GM19043 (cell line): ENCODE results near the gene TXNL1.
A peak's percentile ranks its signal among the peaks of the same experiment; 100 is the strongest.
"Not testable (repeated sequence)": the region's sequence is repeated elsewhere in the genome, so short reads cannot be mapped to it uniquely, and the experiment has no call there.

Experiments used
- ATAC-seq: cut with Tn5 transposase; IDR thresholded peaks from one replicate; pipeline ENCODE4 v1.9.1; 2021; ENCODE audit warnings: low read depth; ENCODE audit not compliant: unreplicated experiment

Gene TXNL1

DNA sequence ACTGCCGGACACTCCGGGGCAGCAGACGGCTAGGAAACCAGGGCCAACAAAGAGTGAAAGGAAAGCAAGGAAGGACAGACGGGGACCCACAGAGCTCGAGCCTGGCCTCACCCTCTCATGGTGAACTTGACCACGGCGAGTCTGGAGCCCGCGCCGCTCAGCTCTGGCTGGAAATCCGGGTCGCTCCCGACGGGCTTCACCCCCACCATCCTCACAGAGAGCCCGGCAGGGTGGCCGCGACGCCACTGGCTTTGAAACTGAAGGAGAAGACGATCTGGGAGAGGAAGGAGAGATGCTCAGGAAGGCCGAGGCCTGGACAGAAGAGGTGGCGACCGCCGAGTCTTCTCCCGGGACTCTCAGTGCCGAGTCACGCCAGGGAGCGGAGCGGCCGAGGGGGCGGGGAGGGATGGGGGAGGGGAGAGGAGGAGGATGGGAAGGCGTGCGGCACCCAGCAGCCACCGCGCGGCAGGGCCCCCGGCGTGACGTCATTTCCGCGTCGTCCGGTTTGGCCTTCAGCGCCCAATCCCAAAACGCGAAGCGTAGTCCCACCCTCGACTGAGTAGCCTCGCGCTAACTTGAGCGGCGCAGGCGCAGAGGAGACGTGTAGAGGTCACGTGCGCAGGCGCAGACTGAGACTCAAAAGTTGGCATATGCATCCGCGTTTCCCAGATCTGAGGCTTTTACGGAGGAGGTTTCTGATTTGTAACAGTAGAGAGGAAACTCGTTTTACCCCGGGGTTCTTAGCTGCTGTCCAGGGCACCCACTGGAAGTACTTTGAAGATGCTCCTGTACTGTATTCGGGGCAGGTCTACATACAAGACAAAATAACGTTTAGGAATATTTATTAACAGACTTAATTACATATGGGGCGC lies at the start of gene TXNL1:
Gene TXNL1 (minus strand): TSS at position 361 of the 872 bp plus-strand sequence. CDS start 152 bp downstream, at position 209.
- ATAC-seq, result peak; percentile 94

DNA sequence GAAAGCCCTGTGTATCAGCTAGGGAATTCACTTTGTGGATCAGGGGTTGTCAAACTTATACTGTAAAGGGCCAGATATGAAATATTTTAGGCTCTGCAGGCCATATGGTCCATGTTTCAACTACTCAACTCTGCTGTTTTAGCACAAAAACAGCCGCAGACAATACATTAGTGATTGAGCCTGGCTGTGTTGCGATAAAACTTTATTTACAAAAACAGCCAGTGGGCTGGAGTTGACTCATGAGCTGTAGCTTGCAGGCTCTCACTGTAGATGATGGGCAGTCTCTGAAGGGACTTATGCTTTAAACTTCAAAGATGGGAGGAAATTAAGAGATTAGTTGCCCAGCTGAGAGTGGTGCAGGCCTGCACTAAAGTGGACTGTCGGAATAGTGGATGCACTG lies 45.9 kb upstream of the TXNL1 start:
- ATAC-seq, result no peak

DNA sequence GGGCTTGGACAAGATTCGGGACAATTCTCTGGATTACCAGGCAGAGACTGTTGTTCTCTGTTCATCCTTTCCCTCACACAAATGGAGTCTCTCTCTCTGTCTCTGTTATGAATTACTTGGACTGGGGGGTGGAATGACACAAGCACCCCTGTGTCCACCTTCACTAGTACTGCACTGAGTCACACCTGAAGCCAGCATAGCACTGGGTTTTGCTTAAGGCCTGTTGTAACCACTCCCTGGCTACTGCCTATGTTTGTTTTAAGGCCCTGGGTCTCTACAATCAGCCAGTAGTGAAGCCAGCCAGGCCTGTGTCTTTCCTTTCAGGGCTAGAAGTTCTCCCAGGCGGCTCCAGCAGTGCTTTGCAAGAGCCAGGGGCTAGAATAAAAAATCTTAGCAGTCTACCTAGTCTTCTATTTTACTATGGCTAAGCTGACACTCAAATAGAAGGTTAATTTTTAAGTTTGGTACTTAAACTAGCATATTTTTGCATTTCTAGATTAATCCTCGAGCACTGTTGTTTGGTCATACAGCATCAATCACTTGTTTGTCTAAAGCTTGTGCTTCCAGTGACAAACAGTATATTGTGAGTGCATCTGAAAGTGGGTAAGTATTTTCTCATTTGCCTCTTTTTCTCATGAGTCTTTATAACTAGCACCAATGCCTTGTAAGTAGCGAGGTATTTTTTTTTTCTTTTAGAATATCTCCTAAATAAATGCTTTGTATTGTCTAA lies 40.6 kb upstream of the TXNL1 start:
- ATAC-seq, result no peak

DNA sequence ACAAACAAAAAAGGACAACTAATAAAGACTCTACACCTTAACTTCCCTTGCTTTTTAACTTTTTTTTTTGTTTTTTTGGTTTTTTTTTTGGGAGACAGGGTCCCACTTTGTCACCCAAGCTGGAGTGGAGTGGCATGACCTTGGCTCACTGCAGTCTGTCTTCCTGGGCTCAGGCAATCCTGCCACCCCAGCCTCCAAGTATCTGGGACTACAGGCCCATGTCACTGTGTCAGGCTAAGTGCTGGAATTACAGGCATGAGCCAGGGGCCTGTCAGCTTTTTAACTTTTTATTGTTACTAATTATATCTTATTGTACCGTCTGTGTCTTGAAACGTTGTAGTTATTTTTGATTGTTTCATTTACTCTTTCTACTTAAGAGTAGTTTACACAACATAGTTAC lies 38.2 kb upstream of the TXNL1 start:
- no peak for ATAC-seq

DNA sequence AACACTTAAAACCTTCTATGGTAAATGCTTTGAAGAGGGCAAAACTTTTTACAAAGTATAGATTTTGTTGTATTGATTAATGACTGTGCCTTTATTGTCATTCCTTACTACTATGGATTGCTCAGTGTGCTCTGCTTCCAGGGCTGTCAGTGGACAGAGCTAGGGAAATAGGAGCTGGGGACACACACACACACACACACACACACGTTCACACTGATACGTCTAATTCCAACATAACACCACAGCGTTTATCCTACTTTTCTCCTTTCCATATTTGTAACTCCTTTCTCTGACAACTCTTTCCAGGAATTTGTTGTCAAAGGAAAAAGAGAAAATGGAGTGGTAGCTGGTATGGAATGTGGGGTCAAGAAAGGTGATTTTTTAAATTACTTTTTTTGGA lies 34.6 kb upstream of the TXNL1 start:
- ATAC-seq, result no peak

DNA sequence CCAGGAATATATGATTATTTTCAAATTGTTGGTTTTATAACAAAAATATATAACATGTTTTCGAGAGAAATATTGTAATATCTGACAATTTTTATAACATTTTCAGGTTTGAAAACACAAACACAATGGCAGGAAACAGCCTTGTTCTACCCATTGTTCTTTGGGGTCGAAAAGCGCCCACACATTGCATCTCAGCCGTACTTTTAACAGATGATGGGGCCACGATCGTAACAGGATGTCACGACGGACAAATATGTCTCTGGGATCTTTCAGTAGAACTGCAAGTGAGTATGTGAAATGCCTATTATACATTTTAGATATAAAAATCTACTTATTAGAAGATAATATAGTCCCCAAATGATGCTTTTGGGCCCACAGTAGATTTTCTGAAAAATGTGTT lies 34.0 kb upstream of the TXNL1 start:
- ATAC-seq, result no peak

DNA sequence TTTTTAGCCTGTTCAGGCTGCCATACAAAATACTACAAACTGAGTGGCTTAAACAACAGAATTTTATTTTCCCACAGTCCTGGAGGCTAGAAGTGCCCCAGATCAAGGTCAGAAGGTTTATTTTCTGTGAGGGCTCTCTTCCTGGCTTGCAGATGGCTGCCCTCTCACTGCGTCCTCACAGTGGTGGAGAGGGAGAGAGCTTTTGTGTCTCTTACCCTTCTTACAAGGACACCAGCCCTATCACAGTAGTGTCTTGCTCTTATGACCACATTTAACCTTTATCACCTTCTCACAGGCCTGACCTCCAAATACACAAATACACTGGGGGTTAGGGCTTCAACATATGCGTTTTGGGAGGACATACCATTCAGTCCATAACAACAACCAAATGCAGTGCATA lies 24.5 kb upstream of the TXNL1 start:
- ATAC-seq, result no peak

DNA sequence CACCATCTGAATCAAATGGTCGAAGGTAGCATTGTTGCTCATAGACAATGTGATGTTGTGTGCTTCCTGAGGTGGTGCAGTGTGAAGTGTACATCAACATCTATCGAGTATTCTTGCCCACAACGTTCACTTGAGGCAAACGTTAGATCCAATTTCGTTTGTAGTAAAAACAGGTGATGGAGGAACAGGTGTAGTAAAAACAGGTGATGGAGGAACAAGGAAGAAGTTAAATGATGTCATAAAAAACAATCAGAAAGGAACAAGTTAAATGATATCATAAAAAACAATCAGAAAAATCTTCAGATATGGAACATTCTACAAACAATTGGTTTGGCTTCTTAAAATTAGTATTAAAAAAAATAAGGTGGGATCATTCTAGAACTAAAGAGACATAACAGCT lies 24.1 kb upstream of the TXNL1 start:
- ATAC-seq, result no peak

DNA sequence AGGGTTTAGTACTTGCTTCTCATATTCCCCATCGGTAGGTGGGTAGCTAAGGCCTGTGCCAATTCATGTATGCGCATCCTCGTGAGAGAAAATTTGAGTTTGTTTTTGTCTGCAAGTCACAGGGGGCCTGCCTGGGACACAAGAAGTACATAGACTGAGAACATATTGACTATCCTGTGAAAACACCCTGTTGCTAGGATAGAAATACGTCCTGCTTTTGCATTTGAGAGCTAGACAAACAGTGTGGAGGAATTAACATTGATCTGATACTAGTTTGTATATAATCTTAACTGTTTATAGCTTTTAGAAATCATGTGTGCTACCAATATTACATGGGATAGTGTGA lies 23.6 kb upstream of the TXNL1 start:
- ATAC-seq, result no peak

DNA sequence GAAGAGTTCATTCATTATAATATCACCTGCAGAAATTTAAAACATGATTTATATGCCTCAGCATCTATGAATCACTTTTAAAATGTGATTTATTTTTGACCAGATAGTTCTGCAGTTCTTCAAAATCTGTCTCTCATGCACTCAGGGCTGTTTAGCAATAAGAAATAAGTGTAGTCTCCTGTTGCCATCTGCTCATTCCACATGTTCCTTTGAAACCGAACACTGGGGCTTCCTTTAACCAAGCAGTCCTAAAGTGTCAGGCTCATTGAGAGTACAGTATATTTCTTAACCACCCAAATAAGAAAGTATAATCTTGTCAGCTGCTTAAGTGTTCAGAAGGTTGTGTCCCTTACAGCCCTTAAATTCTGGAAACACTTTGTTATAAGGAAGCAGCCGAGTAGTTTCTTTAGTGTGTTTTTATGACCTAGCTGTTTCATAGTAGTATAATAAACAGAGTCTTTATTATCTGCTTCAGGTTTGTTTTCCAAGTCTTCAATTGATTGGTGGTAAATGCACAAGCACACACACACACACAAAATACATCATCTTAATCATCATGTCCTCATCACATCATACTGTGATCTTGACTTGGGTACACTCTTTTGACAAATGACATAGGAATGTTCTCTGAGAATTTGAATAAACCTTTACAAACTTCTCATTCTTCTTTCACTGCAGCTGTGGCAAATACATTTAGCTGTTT lies 23.1 kb upstream of the TXNL1 start:
- no peak for ATAC-seq

DNA sequence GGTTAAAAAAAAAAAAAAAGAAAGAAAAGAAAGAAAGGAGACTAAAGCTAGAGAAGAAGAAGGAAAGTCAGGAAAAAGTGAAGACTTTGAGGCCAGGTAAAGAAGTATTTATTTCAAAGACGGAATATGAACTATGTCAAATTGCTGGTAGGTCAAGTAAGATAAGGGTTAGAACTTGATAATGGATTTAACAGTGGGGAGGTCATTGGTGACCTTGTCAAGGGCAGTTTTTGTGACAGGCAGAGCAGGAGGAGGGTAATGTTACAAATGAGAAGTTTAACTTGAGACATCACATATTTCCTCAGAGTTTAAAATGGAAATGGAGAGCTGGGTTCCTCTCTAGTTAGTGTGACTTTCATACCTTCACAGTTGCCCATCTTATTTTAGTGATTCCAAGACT lies 22.3 kb upstream of the TXNL1 start:
- no peak for ATAC-seq

DNA sequence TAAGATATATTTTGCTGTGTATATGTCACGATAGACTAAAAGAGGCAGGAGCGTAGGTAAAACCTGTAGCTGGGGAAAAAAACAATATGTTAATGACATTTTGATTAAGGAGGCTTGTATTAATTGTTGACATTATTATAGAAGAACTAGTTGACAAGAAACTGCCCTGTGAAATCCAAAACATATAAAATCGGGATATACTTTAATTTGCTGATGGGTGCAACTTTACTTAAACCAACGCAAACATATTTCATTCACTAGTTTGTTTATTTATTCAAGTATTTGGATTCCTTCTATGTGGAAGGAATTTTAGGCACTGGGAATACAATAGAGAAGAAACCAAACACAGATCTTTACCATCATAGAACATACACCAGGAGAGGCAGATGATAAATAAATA lies 20.7 kb upstream of the TXNL1 start:
- no peak for ATAC-seq

DNA sequence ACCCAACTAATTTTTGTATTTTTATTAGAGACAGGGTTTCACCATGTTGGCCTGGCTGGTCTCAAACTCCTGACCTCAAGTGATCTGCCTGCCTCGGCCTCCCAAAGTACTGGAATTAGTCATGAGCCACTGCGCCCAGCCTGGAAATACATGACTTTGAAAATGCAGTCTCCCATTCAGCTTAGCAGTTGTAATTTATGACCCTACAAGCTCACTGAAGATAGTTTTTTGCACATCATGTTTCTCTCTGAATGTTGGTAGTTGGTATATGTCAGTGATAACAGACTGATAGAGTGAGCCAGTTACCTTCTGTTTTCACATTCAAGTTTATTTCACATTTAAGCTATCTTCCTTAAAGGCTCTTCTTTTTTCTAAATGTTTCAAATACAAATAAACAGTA lies 19.9 kb upstream of the TXNL1 start:
- no peak for ATAC-seq

DNA sequence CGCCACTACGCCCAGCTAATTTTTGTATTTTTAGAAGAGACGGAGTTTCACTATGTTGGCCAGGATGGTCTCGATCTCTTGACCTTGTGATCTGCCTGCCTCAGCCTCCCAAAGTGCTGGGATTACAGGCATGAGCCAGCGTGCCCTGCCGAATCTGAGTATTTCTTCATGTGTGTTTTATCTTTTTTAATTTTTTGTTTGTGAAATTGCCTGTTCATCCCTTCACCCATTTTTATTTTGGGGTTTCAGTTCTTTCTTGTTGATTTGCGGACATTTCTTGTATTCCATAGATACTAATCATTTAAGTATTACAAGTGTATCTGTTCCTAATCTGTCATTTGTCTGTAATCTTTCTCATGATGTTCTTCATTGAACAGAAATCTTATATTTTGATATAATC lies 15.9 kb upstream of the TXNL1 start:
- ATAC-seq, result not testable (repeated sequence)

DNA sequence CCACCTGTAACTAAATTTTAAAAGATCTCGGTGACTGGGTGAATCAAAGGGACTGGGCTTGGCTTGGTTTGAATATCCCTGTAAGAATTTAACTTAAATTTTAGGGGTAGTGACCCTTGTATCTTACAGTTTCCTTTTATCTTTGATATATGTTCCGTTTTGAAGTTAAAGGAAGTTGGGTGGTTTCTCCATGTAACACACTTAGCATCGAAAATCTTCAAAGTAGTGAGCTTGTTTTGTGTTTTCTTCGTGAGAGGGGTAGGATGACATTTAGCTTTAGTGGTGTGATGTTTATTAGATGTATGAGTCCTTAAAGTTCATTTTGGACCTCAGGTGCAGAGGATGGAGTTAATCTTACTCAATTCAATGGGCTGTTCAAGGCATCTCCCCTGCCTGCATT lies 14.4 kb upstream of the TXNL1 start:
- ATAC-seq, result no peak

DNA sequence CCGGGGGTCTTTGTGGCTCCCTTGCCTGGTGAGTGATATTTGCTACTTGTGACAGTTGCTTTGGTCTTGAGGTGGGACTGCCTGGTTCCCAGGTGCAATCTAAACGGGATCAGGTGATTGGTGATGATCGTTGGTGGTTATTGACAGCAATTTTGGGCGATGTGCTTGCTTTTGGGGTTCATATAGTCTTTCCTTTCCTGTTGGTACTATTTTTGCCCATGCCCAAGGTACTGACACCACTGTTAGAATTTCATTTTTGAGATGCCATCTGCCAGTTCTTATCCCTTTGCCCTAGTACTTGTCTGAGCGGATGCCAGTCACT lies 13.3 kb upstream of the TXNL1 start:
- ATAC-seq, result no peak

DNA sequence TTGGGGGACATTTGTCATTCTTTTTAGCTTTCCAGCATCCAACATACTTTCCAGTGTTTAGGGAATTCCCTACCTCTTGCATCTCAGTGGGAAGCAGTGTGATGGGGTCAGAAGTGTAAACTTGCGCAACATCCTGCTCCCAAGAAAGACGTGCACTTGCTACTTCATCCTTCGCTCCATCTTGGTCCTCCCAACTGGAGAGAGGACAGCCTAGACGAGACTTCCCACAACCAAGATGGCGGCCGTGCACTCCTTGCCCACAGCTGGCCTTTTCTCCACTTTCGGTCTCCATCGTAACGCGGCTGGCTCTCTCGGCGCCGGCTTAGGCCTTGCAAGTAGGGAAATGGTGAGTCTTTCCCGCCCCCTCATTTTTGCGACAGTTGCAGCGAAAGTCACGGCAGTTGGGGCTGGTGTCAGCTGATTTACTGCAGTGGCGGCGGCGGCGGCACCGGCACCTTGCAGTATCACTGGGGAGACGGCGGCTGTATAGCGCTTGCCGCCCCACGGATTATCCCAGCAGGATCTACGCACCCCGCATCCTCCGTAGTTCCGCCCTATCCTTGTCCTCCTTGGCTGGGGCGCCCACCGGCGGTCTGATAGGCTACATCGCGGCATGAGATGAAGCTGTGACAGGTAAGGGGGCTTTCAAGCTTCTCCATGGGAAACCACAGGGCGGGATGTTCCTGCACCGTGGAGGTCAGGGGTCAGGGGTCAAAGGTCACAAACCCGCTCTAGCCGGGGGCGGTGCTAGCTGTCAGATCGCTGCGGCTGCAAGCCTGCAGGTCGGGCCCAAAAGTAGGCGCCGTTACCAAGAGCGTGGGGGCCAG lies 12.8 kb upstream of the TXNL1 start, which contains the start of gene WDR7:
Gene WDR7 (plus strand): TSS at position 416 of the 827 bp plus-strand sequence. CDS start 21,157 bp downstream, outside the sequence.
- ATAC-seq, result peak; percentile 91

DNA sequence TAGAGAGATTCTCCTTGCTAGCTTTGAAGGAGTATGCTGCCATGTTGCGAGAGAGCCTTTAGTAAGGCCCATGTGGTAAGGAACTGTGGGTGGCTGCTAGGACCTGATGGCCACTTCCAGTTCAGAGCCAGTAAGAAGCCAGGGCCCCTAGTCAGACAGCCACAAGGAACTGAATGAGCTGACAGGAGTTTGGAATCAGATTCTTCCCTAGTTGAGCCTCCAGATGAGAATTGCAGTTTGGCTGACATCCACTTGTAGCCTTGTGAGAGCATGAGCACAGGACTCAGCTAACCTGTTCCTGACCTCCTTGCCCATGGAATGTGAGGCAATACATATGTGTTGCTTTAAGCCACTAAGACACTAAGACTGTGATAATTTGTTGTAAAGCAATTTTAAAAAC lies 11.6 kb upstream of the TXNL1 start:
- ATAC-seq, result no peak

DNA sequence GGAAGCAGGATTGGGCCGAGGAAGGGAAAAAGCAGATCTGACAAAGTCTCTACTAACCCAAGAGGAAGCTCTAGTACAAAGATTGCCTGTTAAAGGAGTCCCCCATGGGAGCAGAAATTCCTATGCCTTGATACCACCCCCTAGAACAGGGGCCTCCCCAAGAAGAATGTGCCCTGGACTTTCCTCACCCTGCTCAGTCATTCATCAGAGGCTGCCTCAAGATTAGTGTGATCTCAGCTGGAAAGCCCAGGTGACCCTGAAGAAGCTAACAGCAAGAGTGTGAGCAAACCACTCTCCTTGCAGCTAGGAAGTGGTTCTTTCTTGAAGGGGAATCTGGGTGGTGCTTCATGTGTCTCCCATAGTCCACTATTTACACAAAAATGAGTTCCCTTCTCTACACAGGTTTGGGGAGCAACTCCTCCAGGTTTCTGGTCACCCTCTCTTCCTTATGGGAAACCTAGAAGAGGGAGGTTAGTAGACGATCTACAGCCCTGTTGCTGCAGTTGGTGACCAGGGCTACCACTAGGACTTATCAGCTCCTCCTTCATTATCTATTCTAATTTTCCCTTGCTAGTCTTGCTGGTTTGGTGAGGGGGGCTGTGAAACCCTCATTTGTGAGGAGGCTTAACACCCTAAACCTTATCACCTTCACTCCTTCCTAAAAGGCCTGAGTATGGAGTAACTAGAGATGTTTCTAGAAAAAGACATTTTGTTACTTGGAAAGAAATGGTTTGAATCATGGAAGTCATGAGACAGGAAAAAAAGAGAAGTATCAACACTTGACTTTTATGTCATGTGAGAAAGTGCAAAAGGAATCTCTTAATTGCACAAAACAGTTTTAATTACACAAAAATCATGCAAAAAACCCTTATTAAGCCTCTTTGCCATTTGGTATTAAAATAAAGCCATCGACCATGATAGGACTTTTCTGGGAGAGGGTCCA lies 9.8 kb upstream of the TXNL1 start:
- no peak for ATAC-seq

DNA sequence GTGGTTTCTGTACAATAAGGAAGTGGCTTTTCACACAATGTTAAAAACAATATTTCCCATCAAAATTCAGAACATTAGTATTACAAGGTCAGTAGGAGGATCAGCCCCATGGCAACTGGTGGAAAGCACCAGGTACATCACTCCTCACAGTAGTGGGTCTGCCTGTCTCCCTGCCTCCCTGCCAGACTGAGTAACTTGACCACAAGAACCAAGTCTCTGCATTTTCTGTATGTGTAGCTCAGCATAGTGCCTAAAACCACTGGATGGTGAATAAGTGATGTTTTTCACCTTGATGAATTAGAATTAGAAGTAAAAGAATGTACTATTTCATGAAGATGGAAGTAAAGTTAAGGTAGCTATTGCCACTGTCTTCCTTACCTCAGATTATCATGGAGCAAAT lies 8.7 kb upstream of the TXNL1 start:
- ATAC-seq, result no peak
